B cell (primary cell): ENCODE measurements around the gene EHD2. TPM values are rescaled to one million over a fixed set of nuclear protein-coding genes. Genes with fewer than 3 reads are reported as not detected.
"Not testable (repeated sequence)": the region's sequence is repeated elsewhere in the genome, so short reads cannot be mapped to it uniquely, and the experiment has no call there.

Experiments
- ATAC-seq: fragments of 200-7000 bp; cut with Tn5 transposase; one replicate; pipeline ENCODE4 v1.10.0; 2021; ENCODE audit warnings: low read depth, mild to moderate bottlenecking, moderate number of reproducible peaks, moderate library complexity
- CTCF ChIA-PET: fragments of 350-600 bp; sonication (Branson Sonifier 250); formaldehyde crosslinking; loops from one replicate; lab custom pipeline; 2021; ENCODE audit warnings: antibody characterized with exemption, inconsistent platforms; lab: Charles Lee
- POLR2A ChIA-PET: fragments of 350-600 bp; sonication (Branson Sonifier 250); formaldehyde crosslinking; loops from one replicate; lab custom pipeline; 2021; ENCODE audit warnings: antibody characterized with exemption; lab: Charles Lee
- DNase-seq: peaks from one replicate; pipeline ENCODE4 v3.0.0; 2013
- H2AFZ ChIP-seq: 2 replicates; pipeline ENCODE4 v1.6.1; 2012; ENCODE audit warnings: mild to moderate bottlenecking, low read depth, low read length; ENCODE audit not compliant: insufficient read depth, poor library complexity, severe bottlenecking
- H3K27ac ChIP-seq, 2 donors: 1 replicate in 1 of 2; 2 replicates in 1 of 2; pipeline ENCODE4 v1.5.1; 2012 to 2013; ENCODE audit warnings: low read length in 2 of 2, mild to moderate bottlenecking in 2 of 2, moderate library complexity in 1 of 2
- H3K27me3 ChIP-seq, 4 experiments: fragments of 200-600 bp in 1 of 4; sonication (generic) in 1 of 4; replicated peaks in 1 of 4; 1 replicate in 2 of 4; 2 replicates in 2 of 4; pipeline versions ENCODE4 v1.6.1 to v1.7.0; 2013 to 2016; ENCODE audit warnings: low read length in 3 of 4, mild to moderate bottlenecking in 2 of 4, mixed read lengths in 1 of 4, moderate library complexity in 1 of 4; ENCODE audit not compliant: insufficient read depth in 4 of 4, control insufficient read depth in 3 of 4; ENCODE audit errors: control extremely low read depth in 1 of 4
- H3K36me3 ChIP-seq, 2 experiments: replicated peaks in 1 of 2; 1 replicate in 1 of 2; 2 replicates in 1 of 2; pipeline versions ENCODE4 v1.6.1 to v1.7.1; 2013; ENCODE audit warnings: low read length in 1 of 2; ENCODE audit not compliant: insufficient read depth in 2 of 2, control insufficient read depth in 1 of 2; ENCODE audit errors: control extremely low read depth in 1 of 2, extremely low read depth in 1 of 2
- H3K4me1 ChIP-seq, 2 donors: fragments of 200-600 bp in 1 of 2; sonication (generic) in 1 of 2; 1 replicate in 1 of 2; 2 replicates in 1 of 2; pipeline versions ENCODE4 v1.5.1 to v1.6.1; 2013 to 2017; ENCODE audit warnings: low read length in 2 of 2; ENCODE audit not compliant: control insufficient read depth in 2 of 2, insufficient read depth in 2 of 2
- H3K4me2 ChIP-seq: replicated peaks from 2 replicates; pipeline ENCODE3; 2012; ENCODE audit warnings: mild to moderate bottlenecking, low read depth, low read length; ENCODE audit not compliant: poor library complexity, severe bottlenecking
- H3K4me3 ChIP-seq, 5 experiments: fragments of 200-600 bp in 1 of 5; sonication (generic) in 1 of 5; 1 replicate in 3 of 5; 2 replicates in 2 of 5; pipeline versions ENCODE4 v1.5.1 to v1.7.0; 2011 to 2016; ENCODE audit warnings: low read length in 4 of 5, mild to moderate bottlenecking in 4 of 5, low read depth in 2 of 5, control low read depth in 1 of 5, moderate library complexity in 1 of 5; ENCODE audit not compliant: insufficient read depth in 1 of 5; ENCODE audit errors: control extremely low read depth in 1 of 5, extremely low read depth in 1 of 5
- H3K79me2 ChIP-seq: fragments of 200-600 bp; sonication (generic); one replicate; pipeline ENCODE4 v1.6.0; 2016; ENCODE audit warnings: low read length; ENCODE audit not compliant: control insufficient read depth, insufficient read depth
- H3K9ac ChIP-seq: fragments of 200-600 bp; sonication (generic); 2 replicates; pipeline ENCODE4 v1.6.1; 2017; ENCODE audit warnings: mild to moderate bottlenecking, low read length, moderate library complexity
- H3K9me3 ChIP-seq, 3 donors: one replicate each; pipeline versions ENCODE4 v1.6.1 to v1.7.1; 2013; ENCODE audit warnings: low read length in 2 of 3; ENCODE audit not compliant: control insufficient read depth in 2 of 3, insufficient read depth in 1 of 3; ENCODE audit errors: control extremely low read depth in 1 of 3
- H4K20me1 ChIP-seq: 2 replicates; pipeline ENCODE4 v1.6.0; 2012; ENCODE audit warnings: mild to moderate bottlenecking, low read length; ENCODE audit not compliant: insufficient read depth, control insufficient read depth, poor library complexity, severe bottlenecking
- H3K27ac Mint-ChIP-seq: one replicate; pipeline ENCODE4 v1.8.0; 2021; ENCODE audit warnings: mixed read lengths
- H3K27me3 Mint-ChIP-seq: one replicate; pipeline ENCODE4 v1.8.0; 2021; ENCODE audit warnings: mixed read lengths
- H3K4me1 Mint-ChIP-seq: one replicate; pipeline ENCODE4 v1.8.0; 2021; ENCODE audit warnings: mixed read lengths
- H3K4me3 Mint-ChIP-seq: one replicate; pipeline ENCODE4 v1.8.0; 2021; ENCODE audit warnings: mixed read lengths
- H3K9me3 Mint-ChIP-seq: one replicate; pipeline ENCODE4 v1.8.0; 2022; ENCODE audit warnings: mixed read lengths; ENCODE audit not compliant: insufficient read depth
- CTCF ChIP-seq: fragments of 200-600 bp; IDR thresholded peaks from one replicate; pipeline ENCODE4 v1.8.0; 2022; ENCODE audit warnings: antibody characterized with exemption, mild to moderate bottlenecking
- EZH2 ChIP-seq: IDR thresholded peaks from 2 replicates; pipeline ENCODE4 v1.6.1; 2012; ENCODE audit warnings: borderline replicate concordance, low read depth, mild to moderate bottlenecking, moderate library complexity, low read length; ENCODE audit not compliant: insufficient read depth, poor library complexity, severe bottlenecking
- WGBS: methylation state at CpG from one replicate; pipeline ENCODE4 v1.1.5; 2013; ENCODE audit warnings: missing lambda C conversion rate; ENCODE audit not compliant: insufficient coverage; 5-methylcytosine and 5-hydroxymethylcytosine counted together
- intact Hi-C: fragments of 100-400 bp; cut with micrococcal nuclease; formaldehyde crosslinking; loops from one replicate; pipeline ENCODE4 v1.10.0; 2022
- polyA plus RNA-seq: library from polyadenylated mRNA; depleted of rRNA; stranded (reverse); fragments of >200 nt; gene quantifications from 2 replicates; pipeline ENCODE4 v1.2.3, GENCODE V29; 2012
- total RNA-seq, 2 donors: library from RNA; stranded (reverse); fragments of 120-200 nt in 1 of 2; gene quantifications; 1 replicate in 1 of 2; 2 replicates in 1 of 2; pipeline versions ENCODE4 v1.2.3 to v1.2.4, GENCODE V29; 2013 to 2022

EHD2 gene
- total and polyA plus RNA-seq, 2 donors (not counting 1 experiment from before 2014, with no cell fraction given), result not detected

- H3K27me3 Mint-ChIP-seq, result peaks cover 41% of the 10 kb centered on the region
- peaks cover 7% of the 10 kb centered on the region for H3K4me1 Mint-ChIP-seq
- Histone ChIP-seq H3K4me1 (peaks cover 10 to 16% of the 10 kb centered on the region in 2 donors), H2AFZ (no peak overlapping the region), H3K36me3 (no peaks in the 10 kb centered on the region), H3K9me3 (peaks cover 0 to 6% (median 0%) of the 10 kb centered on the region in 3 donors), H3K79me2 (no peaks in the 10 kb centered on the region), H3K4me2 (no peak overlapping the region), H3K9ac (no peak overlapping the region), H3K27me3 (peaks cover 0 to 31% (median 11%) of the 10 kb centered on the region in 4 experiments), H3K4me3 (no peak overlapping the region), H4K20me1 (no peaks in the 10 kb centered on the region), H3K27ac (no peak overlapping the region)
- POLR2A ChIA-PET, result no interaction called here
- H3K27ac Mint-ChIP-seq, result no peak overlapping the region
- no peaks in the 10 kb centered on the region for H3K9me3 Mint-ChIP-seq
- intact Hi-C loops, result no loop called here
- DNase-seq (no peak), ATAC-seq (no peak)
- 97% methylated on average over 46 of the region's 48 CpGs for WGBS
- no peak for TF ChIP-seq CTCF
- no peak for TF ChIP-seq EZH2
- CTCF ChIA-PET, result no interaction called here
- no peak overlapping the region for H3K4me3 Mint-ChIP-seq
Observed at GRCh38 chr19:47725759-47726401, 12.7 kb downstream of the EHD2 start.

DNA sequence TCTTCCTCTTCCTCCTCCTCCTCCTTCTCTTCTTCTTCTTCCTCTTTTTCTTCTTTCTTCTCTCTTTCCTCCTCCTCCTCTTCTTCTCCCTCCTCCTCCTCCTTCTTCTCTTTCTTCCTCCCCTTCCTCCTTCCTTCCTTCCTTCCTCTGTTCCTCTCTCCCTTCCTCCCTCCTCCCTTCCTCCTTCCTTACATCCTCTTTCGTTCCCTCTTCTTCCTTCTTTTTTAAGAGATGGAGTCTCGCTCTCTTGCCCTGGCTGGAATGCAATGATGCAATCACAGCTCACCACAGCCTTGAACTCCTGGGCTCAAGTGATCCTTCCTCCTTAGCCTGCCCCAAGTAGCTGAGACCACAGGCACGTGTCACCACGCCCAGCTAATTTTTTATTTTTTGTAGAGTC is 13.2 kb downstream of the EHD2 start:
- POLR2A ChIA-PET, result no interaction called here
- H3K9me3 Mint-ChIP-seq, result no peaks in the 10 kb centered on the region
- CTCF ChIA-PET, result no interaction called here
- Histone ChIP-seq H3K27ac (no peak overlapping the region), H4K20me1 (no peaks in the 10 kb centered on the region), H3K4me1 (peaks cover 10 to 16% of the 10 kb centered on the region in 2 donors), H3K27me3 (peaks cover 0 to 32% (median 11%) of the 10 kb centered on the region in 4 experiments), H3K4me3 (no peak overlapping the region), H3K79me2 (no peaks in the 10 kb centered on the region), H3K36me3 (no peaks in the 10 kb centered on the region), H3K9ac (no peak overlapping the region), H3K9me3 (peaks cover 0 to 8% (median 0%) of the 10 kb centered on the region in 3 donors), H3K4me2 (no peak overlapping the region), H2AFZ (no peak overlapping the region)
- DNase-seq (no peak), ATAC-seq (no peak)
- intact Hi-C loops, result no loop called here
- H3K27ac Mint-ChIP-seq, result no peak overlapping the region
- WGBS, result 83% methylated on average over 2 of the region's 4 CpGs
- H3K4me1 Mint-ChIP-seq, result peaks cover 7% of the 10 kb centered on the region
- H3K27me3 Mint-ChIP-seq, result peaks cover 42% of the 10 kb centered on the region
- no peak for TF ChIP-seq CTCF
- H3K4me3 Mint-ChIP-seq, result no peak overlapping the region

- H3K4me3 Mint-ChIP-seq, intact Hi-C loops, CTCF ChIA-PET, H3K4me1 Mint-ChIP-seq, H3K4me3 ChIP-seq, POLR2A ChIA-PET, H3K9ac ChIP-seq, DNase-seq, H2AFZ ChIP-seq, H3K79me2 ChIP-seq, H3K36me3 ChIP-seq, H3K27ac Mint-ChIP-seq, H3K9me3 ChIP-seq, H3K27ac ChIP-seq, H3K9me3 Mint-ChIP-seq, H4K20me1 ChIP-seq, H3K4me2 ChIP-seq, ATAC-seq: not testable (repeated sequence)
- Histone ChIP-seq H3K27me3 (peaks cover 0 to 28% (median 11%) of the 10 kb centered on the region in 4 experiments), H3K4me1 (peaks cover 10 to 16% of the 10 kb centered on the region in 2 donors)
- 40% methylated on average over 1 of the region's 4 CpGs for WGBS
- peaks cover 37% of the 10 kb centered on the region for H3K27me3 Mint-ChIP-seq
Observed at GRCh38 chr19:47728295-47728694, 15.1 kb downstream of the EHD2 start.
